ENCODE data around the gene CCDC192.

GRCh38 chr5:127872494-127872893 lies 169.3 kb downstream of the CCDC192 start:
- no peak for TF ChIP-seq YY1 (IDR thresholded peaks at IDR 0.05; ENCODE audit: insufficient read depth, insufficient read length)
- TF ChIP-seq ZNF274 (IDR thresholded peaks at IDR 0.05; ENCODE audit: low read depth, low read length), result no peak

All from NT2/D1 (cell line).